B cell (primary cell): Measurements from ENCODE around the gene PPP1R2B. TPM values are rescaled to one million over a fixed set of nuclear protein-coding genes. Genes with fewer than 3 reads are reported as not detected.

Experiments used
- ATAC-seq: fragments of 200-7000 bp; cut with Tn5 transposase; one replicate; pipeline ENCODE4 v1.10.0; 2021; ENCODE audit warnings: low read depth, mild to moderate bottlenecking, moderate number of reproducible peaks, moderate library complexity
- CTCF ChIA-PET: fragments of 350-600 bp; sonication (Branson Sonifier 250); formaldehyde crosslinking; loops from one replicate; lab custom pipeline; 2021; ENCODE audit warnings: antibody characterized with exemption, inconsistent platforms; lab: Charles Lee
- POLR2A ChIA-PET: fragments of 350-600 bp; sonication (Branson Sonifier 250); formaldehyde crosslinking; loops from one replicate; lab custom pipeline; 2021; ENCODE audit warnings: antibody characterized with exemption; lab: Charles Lee
- DNase-seq: peaks from one replicate; pipeline ENCODE4 v3.0.0; 2013
- H2AFZ ChIP-seq: 2 replicates; pipeline ENCODE4 v1.6.1; 2012; ENCODE audit warnings: mild to moderate bottlenecking, low read depth, low read length; ENCODE audit not compliant: insufficient read depth, poor library complexity, severe bottlenecking
- H3K27ac ChIP-seq, 2 donors: 1 replicate in 1 of 2; 2 replicates in 1 of 2; pipeline ENCODE4 v1.5.1; 2012 to 2013; ENCODE audit warnings: low read length in 2 of 2, mild to moderate bottlenecking in 2 of 2, moderate library complexity in 1 of 2
- H3K27me3 ChIP-seq, 4 experiments: fragments of 200-600 bp in 1 of 4; sonication (generic) in 1 of 4; replicated peaks in 1 of 4; 1 replicate in 2 of 4; 2 replicates in 2 of 4; pipeline versions ENCODE4 v1.6.1 to v1.7.0; 2013 to 2016; ENCODE audit warnings: low read length in 3 of 4, mild to moderate bottlenecking in 2 of 4, mixed read lengths in 1 of 4, moderate library complexity in 1 of 4; ENCODE audit not compliant: insufficient read depth in 4 of 4, control insufficient read depth in 3 of 4; ENCODE audit errors: control extremely low read depth in 1 of 4
- H3K36me3 ChIP-seq, 2 experiments: replicated peaks in 1 of 2; 1 replicate in 1 of 2; 2 replicates in 1 of 2; pipeline versions ENCODE4 v1.6.1 to v1.7.1; 2013; ENCODE audit warnings: low read length in 1 of 2; ENCODE audit not compliant: insufficient read depth in 2 of 2, control insufficient read depth in 1 of 2; ENCODE audit errors: control extremely low read depth in 1 of 2, extremely low read depth in 1 of 2
- H3K4me1 ChIP-seq, 2 donors: fragments of 200-600 bp in 1 of 2; sonication (generic) in 1 of 2; 1 replicate in 1 of 2; 2 replicates in 1 of 2; pipeline versions ENCODE4 v1.5.1 to v1.6.1; 2013 to 2017; ENCODE audit warnings: low read length in 2 of 2; ENCODE audit not compliant: control insufficient read depth in 2 of 2, insufficient read depth in 2 of 2
- H3K4me2 ChIP-seq: replicated peaks from 2 replicates; pipeline ENCODE3; 2012; ENCODE audit warnings: mild to moderate bottlenecking, low read depth, low read length; ENCODE audit not compliant: poor library complexity, severe bottlenecking
- H3K4me3 ChIP-seq, 5 experiments: fragments of 200-600 bp in 1 of 5; sonication (generic) in 1 of 5; 1 replicate in 3 of 5; 2 replicates in 2 of 5; pipeline versions ENCODE4 v1.5.1 to v1.7.0; 2011 to 2016; ENCODE audit warnings: low read length in 4 of 5, mild to moderate bottlenecking in 4 of 5, low read depth in 2 of 5, control low read depth in 1 of 5, moderate library complexity in 1 of 5; ENCODE audit not compliant: insufficient read depth in 1 of 5; ENCODE audit errors: control extremely low read depth in 1 of 5, extremely low read depth in 1 of 5
- H3K79me2 ChIP-seq: fragments of 200-600 bp; sonication (generic); one replicate; pipeline ENCODE4 v1.6.0; 2016; ENCODE audit warnings: low read length; ENCODE audit not compliant: control insufficient read depth, insufficient read depth
- H3K9ac ChIP-seq: fragments of 200-600 bp; sonication (generic); 2 replicates; pipeline ENCODE4 v1.6.1; 2017; ENCODE audit warnings: mild to moderate bottlenecking, low read length, moderate library complexity
- H3K9me3 ChIP-seq, 3 donors: one replicate each; pipeline versions ENCODE4 v1.6.1 to v1.7.1; 2013; ENCODE audit warnings: low read length in 2 of 3; ENCODE audit not compliant: control insufficient read depth in 2 of 3, insufficient read depth in 1 of 3; ENCODE audit errors: control extremely low read depth in 1 of 3
- H4K20me1 ChIP-seq: 2 replicates; pipeline ENCODE4 v1.6.0; 2012; ENCODE audit warnings: mild to moderate bottlenecking, low read length; ENCODE audit not compliant: insufficient read depth, control insufficient read depth, poor library complexity, severe bottlenecking
- H3K27ac Mint-ChIP-seq: one replicate; pipeline ENCODE4 v1.8.0; 2021; ENCODE audit warnings: mixed read lengths
- H3K27me3 Mint-ChIP-seq: one replicate; pipeline ENCODE4 v1.8.0; 2021; ENCODE audit warnings: mixed read lengths
- H3K4me1 Mint-ChIP-seq: one replicate; pipeline ENCODE4 v1.8.0; 2021; ENCODE audit warnings: mixed read lengths
- H3K4me3 Mint-ChIP-seq: one replicate; pipeline ENCODE4 v1.8.0; 2021; ENCODE audit warnings: mixed read lengths
- H3K9me3 Mint-ChIP-seq: one replicate; pipeline ENCODE4 v1.8.0; 2022; ENCODE audit warnings: mixed read lengths; ENCODE audit not compliant: insufficient read depth
- EZH2 ChIP-seq: IDR thresholded peaks from 2 replicates; pipeline ENCODE4 v1.6.1; 2012; ENCODE audit warnings: borderline replicate concordance, low read depth, mild to moderate bottlenecking, moderate library complexity, low read length; ENCODE audit not compliant: insufficient read depth, poor library complexity, severe bottlenecking
- WGBS: methylation state at CpG from one replicate; pipeline ENCODE4 v1.1.5; 2013; ENCODE audit warnings: missing lambda C conversion rate; ENCODE audit not compliant: insufficient coverage; 5-methylcytosine and 5-hydroxymethylcytosine counted together
- intact Hi-C: fragments of 100-400 bp; cut with micrococcal nuclease; formaldehyde crosslinking; loops from one replicate; pipeline ENCODE4 v1.10.0; 2022
- polyA plus RNA-seq: library from polyadenylated mRNA; depleted of rRNA; stranded (reverse); fragments of >200 nt; gene quantifications from 2 replicates; pipeline ENCODE4 v1.2.3, GENCODE V29; 2012
- total RNA-seq, 2 donors: library from RNA; stranded (reverse); fragments of 120-200 nt in 1 of 2; gene quantifications; 1 replicate in 1 of 2; 2 replicates in 1 of 2; pipeline versions ENCODE4 v1.2.3 to v1.2.4, GENCODE V29; 2013 to 2022
- TF ChIP-seq, protein P1 (sequence below): fragments of 200-600 bp; IDR thresholded peaks from one replicate; pipeline ENCODE4 v1.8.0; 2022; ENCODE audit warnings: antibody characterized with exemption, mild to moderate bottlenecking

PPP1R2B gene
- total and polyA plus RNA-seq, 2 donors (not counting 1 experiment from before 2014, with no cell fraction given): 0.15 TPM; not detected in 1

DNA sequence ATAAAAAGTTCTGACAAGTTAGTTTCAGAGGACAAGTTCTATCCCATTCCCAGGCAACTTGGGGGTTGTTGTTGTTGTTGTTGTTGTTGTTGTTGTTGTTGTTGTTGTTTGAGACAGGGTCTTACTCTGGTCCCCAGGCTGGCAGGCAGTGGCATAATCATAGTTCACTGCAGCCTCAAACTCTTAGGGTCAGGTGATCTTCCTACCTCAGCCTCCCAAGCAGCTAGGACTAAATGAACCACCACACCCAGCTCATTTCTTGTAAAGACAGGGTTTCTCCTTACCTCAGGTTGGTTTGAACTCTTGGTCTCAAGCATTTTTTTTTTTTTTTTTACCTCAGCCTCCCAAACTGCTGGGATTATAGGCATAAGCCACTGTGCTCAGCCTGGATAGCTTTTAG is 15.3 kb downstream of the PPP1R2B start:
- Histone ChIP-seq H3K4me1 (no peaks in the 10 kb centered on the region), H3K9me3 (no peaks in the 10 kb centered on the region), H3K27me3 (peaks cover 0 to 4% (median 0%) of the 10 kb centered on the region in 4 experiments), H3K79me2 (no peaks in the 10 kb centered on the region), H3K36me3 (no peaks in the 10 kb centered on the region), H3K9ac (no peak overlapping the region), H2AFZ (no peak overlapping the region), H3K4me2 (no peak overlapping the region), H3K27ac (no peak overlapping the region), H3K4me3 (no peak overlapping the region), H4K20me1 (no peaks in the 10 kb centered on the region)
- Mint-ChIP-seq H3K4me3 (no peak overlapping the region), H3K27me3 (peaks cover 14% of the 10 kb centered on the region), H3K27ac (no peak overlapping the region), H3K9me3 (peaks cover 6% of the 10 kb centered on the region), H3K4me1 (no peaks in the 10 kb centered on the region)
- ChIA-PET POLR2A (no interaction called here), CTCF (no interaction called here)
- DNase-seq (no peak), ATAC-seq (no peak)
- intact Hi-C loops: no loop called here
- TF ChIP-seq, protein P1, sequence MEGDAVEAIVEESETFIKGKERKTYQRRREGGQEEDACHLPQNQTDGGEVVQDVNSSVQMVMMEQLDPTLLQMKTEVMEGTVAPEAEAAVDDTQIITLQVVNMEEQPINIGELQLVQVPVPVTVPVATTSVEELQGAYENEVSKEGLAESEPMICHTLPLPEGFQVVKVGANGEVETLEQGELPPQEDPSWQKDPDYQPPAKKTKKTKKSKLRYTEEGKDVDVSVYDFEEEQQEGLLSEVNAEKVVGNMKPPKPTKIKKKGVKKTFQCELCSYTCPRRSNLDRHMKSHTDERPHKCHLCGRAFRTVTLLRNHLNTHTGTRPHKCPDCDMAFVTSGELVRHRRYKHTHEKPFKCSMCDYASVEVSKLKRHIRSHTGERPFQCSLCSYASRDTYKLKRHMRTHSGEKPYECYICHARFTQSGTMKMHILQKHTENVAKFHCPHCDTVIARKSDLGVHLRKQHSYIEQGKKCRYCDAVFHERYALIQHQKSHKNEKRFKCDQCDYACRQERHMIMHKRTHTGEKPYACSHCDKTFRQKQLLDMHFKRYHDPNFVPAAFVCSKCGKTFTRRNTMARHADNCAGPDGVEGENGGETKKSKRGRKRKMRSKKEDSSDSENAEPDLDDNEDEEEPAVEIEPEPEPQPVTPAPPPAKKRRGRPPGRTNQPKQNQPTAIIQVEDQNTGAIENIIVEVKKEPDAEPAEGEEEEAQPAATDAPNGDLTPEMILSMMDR: no peak
- TF ChIP-seq EZH2: no peak

- WGBS: no CpG with 5 or more reads among the region's 1 CpG
- Histone ChIP-seq H3K9ac (no peak overlapping the region), H3K36me3 (no peaks in the 10 kb centered on the region), H3K79me2 (no peaks in the 10 kb centered on the region), H3K4me1 (no peaks in the 10 kb centered on the region), H3K4me3 (no peak overlapping the region), H3K27ac (no peak overlapping the region), H3K9me3 (peaks cover 0 to 12% (median 3%) of the 10 kb centered on the region in 3 donors), H3K4me2 (no peak overlapping the region), H4K20me1 (no peaks in the 10 kb centered on the region), H3K27me3 (peaks cover 0 to 4% (median 2%) of the 10 kb centered on the region in 4 experiments), H2AFZ (no peak overlapping the region)
- ATAC-seq (no peak), DNase-seq (no peak)
- Mint-ChIP-seq H3K4me3 (no peak overlapping the region), H3K27me3 (peaks cover 8% of the 10 kb centered on the region), H3K9me3 (peaks cover 13% of the 10 kb centered on the region), H3K4me1 (no peaks in the 10 kb centered on the region), H3K27ac (no peak overlapping the region)
- POLR2A ChIA-PET: no interaction called here
- intact Hi-C loops: no loop called here
- no peak for TF ChIP-seq EZH2
- TF ChIP-seq, protein P1: no peak
- CTCF ChIA-PET: no interaction called here
These were observed 20.4 kb downstream of the PPP1R2B start for GRCh38 chr5:156870498-156870839.
